Gastrocnemius medialis (tissue), 4 donors: ENCODE measurements around the gene ANKS4B.

Source experiments
- POLR2A ChIP-seq, 2 donors: fragments of 450-650 bp; IDR thresholded peaks; one replicate each; pipeline ENCODE4 v1.6.1; 2017; ENCODE audit warnings: antibody characterized with exemption in 2 of 2, mild to moderate bottlenecking in 2 of 2, moderate library complexity in 2 of 2
- TF ChIP-seq, protein P1 (sequence below), 5 experiments: fragments of 450-650 bp in 3 of 5; fragments of 200-600 bp in 2 of 5; sonication (generic) in 2 of 5; IDR thresholded peaks in 4 of 5; conservative IDR thresholded peaks in 1 of 5; 1 replicate in 4 of 5; 2 replicates in 1 of 5; pipeline ENCODE4 v1.5.1; 2016 to 2019; ENCODE audit warnings: antibody characterized with exemption in 5 of 5, mild to moderate bottlenecking in 3 of 5, moderate library complexity in 3 of 5

DNA sequence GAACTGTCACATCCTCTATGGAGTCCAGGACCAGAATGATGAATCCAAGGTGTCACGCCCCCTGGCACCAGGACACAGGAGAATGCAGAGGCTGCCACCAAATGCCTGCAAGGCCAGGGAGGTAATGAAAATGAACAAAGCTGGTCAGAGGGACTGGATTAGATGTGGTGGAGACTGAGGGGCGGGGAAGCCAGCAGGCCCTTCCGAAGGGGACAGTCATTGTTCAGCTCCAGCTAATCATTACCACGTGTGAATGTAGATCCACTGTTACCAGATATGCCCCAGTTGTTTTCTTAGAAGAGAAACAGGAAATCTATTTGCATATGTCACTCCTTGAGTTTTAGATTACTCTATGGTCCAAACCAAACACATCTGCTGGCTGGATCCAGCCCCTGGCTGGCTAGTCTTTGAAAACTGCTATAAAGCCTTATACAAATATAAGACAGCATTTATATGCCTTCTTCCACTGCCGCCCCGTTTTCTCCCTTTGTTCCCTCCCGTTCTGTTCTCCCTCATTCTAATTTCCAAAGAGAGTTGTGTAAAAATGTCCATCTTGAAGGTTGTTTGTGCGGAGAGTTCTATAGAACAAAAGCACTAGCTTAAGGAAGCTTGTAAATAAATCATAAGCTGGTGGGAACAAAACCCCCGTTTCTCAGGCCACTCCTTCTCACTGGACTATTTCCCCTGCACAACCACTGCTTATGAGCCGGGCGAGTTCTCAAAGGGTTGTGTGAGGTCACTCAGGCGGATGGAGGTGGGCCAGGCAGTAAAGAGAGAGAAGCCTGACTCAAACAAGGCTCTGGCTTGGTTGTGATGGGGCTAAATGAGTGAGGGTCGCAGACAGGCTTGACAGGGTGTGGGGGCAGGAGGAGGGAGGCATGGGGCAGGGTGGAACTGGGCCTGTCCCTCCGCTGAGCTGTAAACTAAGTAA lies 30.4 kb downstream of the ANKS4B start:
- no peak for TF ChIP-seq POLR2A (IDR thresholded peaks at IDR 0.05)
- TF ChIP-seq, protein P1, sequence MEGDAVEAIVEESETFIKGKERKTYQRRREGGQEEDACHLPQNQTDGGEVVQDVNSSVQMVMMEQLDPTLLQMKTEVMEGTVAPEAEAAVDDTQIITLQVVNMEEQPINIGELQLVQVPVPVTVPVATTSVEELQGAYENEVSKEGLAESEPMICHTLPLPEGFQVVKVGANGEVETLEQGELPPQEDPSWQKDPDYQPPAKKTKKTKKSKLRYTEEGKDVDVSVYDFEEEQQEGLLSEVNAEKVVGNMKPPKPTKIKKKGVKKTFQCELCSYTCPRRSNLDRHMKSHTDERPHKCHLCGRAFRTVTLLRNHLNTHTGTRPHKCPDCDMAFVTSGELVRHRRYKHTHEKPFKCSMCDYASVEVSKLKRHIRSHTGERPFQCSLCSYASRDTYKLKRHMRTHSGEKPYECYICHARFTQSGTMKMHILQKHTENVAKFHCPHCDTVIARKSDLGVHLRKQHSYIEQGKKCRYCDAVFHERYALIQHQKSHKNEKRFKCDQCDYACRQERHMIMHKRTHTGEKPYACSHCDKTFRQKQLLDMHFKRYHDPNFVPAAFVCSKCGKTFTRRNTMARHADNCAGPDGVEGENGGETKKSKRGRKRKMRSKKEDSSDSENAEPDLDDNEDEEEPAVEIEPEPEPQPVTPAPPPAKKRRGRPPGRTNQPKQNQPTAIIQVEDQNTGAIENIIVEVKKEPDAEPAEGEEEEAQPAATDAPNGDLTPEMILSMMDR (IDR thresholded peaks at IDR 0.05 in 4 of 5, conservative IDR thresholded peaks at IDR 0.05 in 1 of 5), result no peak
